GM10248 (cell line): ENCODE results near the gene NDUFB8.

Source experiments
- CTCF ChIA-PET: fragments of 300-600 bp; sonication (Branson Sonifier 250); formaldehyde crosslinking; extraction: SDS; loops from one replicate; lab custom pipeline; 2021; ENCODE audit warnings: antibody characterized with exemption; lab: Yijun Ruan, JAX
- POLR2A ChIA-PET: fragments of 350-650 bp; sonication (Branson Sonifier 250); formaldehyde crosslinking; extraction: SDS; loops from one replicate; lab custom pipeline; 2020; ENCODE audit warnings: antibody characterized with exemption; lab: Yijun Ruan, JAX
- DNase-seq: peaks from one replicate; pipeline ENCODE4 v3.0.0; 2012; ENCODE audit errors: extremely low spot score
- TF ChIP-seq, protein P1 (sequence below): IDR thresholded peaks from 2 replicates; pipeline ENCODE4 v1.5.1; 2012; ENCODE audit warnings: mild to moderate bottlenecking, low read depth; ENCODE audit errors: extremely low read depth, missing control alignments, control extremely low read depth

The NDUFB8 gene

DNA sequence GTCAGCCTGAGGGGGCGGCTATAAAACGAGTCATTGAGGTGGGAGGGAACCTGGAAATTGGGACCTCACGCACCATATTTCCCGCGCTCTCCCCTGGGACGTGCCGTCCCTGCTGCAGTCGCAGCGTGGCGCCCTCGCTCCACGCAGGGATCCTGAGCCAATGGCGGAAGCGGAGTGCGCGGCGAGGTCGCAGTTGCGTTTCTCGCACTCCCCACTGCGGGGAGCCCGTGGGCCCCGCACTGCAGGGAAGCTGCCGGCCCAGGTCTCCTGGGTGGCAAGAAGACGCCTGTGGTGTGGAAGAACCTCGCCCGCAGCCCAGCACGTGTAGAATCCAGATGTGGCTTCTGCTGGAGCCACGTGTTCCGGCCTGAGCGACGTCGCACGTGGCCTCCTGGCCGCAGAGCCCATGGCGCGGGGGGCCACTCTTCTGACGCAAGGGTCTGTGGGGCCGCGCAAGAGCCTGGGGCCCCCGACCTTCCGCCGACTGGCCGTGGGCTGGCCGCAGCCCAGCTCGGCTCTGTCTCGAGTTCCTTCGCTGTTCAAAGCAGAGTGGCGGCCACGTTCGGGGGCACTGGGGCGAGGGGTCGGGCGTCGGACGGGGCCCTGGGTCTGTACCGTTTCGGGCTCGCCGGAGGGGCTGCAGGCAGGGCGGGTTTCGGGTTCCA is 32.5 kb upstream of the NDUFB8 start:
- CTCF ChIA-PET: interaction anchor here (0.7 to 4.7 kb wide), 16 partner anchors 9 to 457 kb away, joined by 3 to 28 read pairs (median 4); no protein-coding TSS in a partner anchor
- POLR2A ChIA-PET: interaction anchor here (0.6 kb wide), 2 partner anchors 36 to 37 kb away, joined by 3 to 7 read pairs; no protein-coding TSS in a partner anchor
- TF ChIP-seq, protein P1, sequence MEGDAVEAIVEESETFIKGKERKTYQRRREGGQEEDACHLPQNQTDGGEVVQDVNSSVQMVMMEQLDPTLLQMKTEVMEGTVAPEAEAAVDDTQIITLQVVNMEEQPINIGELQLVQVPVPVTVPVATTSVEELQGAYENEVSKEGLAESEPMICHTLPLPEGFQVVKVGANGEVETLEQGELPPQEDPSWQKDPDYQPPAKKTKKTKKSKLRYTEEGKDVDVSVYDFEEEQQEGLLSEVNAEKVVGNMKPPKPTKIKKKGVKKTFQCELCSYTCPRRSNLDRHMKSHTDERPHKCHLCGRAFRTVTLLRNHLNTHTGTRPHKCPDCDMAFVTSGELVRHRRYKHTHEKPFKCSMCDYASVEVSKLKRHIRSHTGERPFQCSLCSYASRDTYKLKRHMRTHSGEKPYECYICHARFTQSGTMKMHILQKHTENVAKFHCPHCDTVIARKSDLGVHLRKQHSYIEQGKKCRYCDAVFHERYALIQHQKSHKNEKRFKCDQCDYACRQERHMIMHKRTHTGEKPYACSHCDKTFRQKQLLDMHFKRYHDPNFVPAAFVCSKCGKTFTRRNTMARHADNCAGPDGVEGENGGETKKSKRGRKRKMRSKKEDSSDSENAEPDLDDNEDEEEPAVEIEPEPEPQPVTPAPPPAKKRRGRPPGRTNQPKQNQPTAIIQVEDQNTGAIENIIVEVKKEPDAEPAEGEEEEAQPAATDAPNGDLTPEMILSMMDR: peak; percentile 87
- peak; percentile 84 for DNase-seq

DNA sequence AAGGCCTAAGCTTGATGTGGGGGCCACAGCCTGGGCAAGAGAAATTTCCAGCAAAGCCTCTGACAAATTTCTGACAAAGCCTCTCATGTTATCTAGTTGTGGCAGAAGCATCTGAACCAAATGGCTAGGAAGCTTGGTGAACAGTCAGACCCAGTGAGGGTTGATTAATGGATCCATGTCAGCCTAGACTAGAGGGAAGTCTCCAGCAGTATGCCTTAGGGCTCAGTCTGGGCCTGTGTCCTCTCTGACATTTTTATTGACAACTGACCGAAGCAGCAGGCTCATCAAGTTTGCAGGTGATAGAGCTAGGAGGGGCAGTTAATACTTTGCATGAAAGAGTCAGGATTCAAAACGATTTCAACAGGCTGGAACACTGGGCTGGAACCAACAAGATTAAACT is 31.3 kb upstream of the NDUFB8 start:
- POLR2A ChIA-PET: no interaction called here
- CTCF ChIA-PET: interaction anchor here (0.8 to 4.7 kb wide), 8 partner anchors 16 to 317 kb away, joined by 3 to 28 read pairs (median 5); partner anchors contain the start of gene HIF1AN
- DNase-seq: no peak
- TF ChIP-seq, protein P1: no peak

DNA sequence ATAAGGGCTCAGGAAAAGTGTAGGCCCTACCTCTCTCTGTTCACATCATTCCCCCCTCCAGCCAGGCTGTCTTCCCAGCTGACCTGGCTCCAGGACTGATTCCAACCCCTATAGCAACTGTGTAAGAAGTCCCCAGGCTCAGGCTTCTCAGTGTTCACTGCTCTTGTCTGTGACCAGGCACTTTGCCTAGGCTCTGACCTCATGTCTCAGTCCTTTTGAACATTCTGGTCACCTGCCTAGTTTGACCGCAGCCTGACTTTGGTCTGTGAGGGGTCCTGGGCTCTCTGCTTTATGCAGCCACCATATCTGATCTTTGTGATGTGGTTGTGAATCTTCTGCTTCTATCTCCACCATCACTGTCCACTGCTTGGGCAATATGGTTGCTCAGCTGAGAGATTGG is 30.6 kb upstream of the NDUFB8 start:
- DNase-seq: no peak
- TF ChIP-seq, protein P1: no peak
- CTCF ChIA-PET: interaction anchor here (1.1 to 4.7 kb wide), 6 partner anchors 15 to 318 kb away, joined by 3 to 28 read pairs (median 6); partner anchors contain the start of gene HIF1AN
- POLR2A ChIA-PET: no interaction called here

DNA sequence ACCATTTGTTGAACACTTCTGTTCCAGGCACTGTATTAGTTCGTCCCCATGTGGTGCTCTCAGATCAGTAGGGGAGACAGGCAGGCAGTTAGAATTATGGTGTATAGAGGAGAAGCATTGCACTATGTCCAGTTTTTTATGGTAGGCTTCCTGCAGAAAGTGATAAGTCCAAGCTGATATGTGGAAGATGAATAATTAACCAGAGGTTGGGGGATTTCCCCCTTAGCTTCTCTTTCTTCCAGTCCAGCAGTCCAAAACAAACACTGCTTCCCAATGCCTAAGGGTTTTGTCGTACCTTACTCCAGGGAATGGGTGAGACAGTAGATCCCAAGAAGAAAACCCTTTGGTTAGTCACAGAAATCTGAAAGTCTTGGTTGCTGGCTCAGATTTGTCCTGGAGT is 25.2 kb upstream of the NDUFB8 start:
- ChIA-PET POLR2A (interaction anchor here (0.5 kb wide), 1 partner anchor 182 kb away, joined by 3 read pairs; no protein-coding TSS in a partner anchor), CTCF (interaction anchor here (1.3 to 2.0 kb wide), 4 partner anchors 11 to 587 kb away, joined by 3 to 7 read pairs (median 5); no protein-coding TSS in a partner anchor)
- no peak for DNase-seq
- TF ChIP-seq, protein P1: no peak

DNA sequence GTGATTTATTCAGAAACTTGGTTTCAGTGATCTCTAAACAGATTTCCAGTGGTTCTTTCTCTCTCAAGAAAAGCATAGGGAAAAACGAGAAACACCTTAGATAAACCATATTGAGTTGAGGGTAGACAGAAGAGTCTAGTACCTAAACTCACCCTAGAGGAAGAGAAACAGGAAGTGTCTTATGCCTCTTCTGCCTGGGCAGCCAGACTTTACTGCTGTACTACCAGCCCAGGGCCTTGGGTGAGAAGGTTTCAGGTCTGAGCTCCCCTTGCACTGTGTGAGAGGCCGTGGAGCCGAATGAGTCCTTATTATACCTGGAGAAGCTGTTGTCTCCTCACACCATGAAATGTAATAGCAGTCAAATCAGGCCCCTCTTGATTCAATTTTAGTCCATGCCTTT is 24.3 kb upstream of the NDUFB8 start:
- ChIA-PET CTCF (interaction anchor here (1.1 to 2.0 kb wide), 4 partner anchors 9 to 35 kb away, joined by 3 to 11 read pairs (median 6); no protein-coding TSS in a partner anchor), POLR2A (interaction anchor here (0.5 kb wide), 1 partner anchor 59 kb away, joined by 4 read pairs; no protein-coding TSS in a partner anchor)
- DNase-seq: no peak
- TF ChIP-seq, protein P1: no peak

DNA sequence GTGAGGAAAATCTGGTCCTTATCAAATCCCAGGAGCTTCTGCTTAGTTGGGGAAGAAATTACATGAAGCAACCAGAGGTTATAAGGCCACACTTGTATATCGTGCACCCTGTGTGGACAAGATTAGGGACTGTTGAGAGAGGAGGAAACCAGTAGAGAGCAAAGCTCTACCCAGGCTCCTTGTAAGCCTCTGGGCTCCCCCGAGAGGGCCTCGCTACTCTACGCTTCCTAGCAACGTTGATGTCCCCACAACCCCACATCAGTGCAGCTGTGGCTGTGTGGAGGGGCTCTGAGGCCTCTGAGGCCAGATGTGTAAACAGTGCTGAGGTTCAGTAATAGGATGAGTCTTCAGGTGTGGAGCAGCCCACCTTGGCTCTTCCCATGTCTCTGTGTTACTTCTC is 22.1 kb upstream of the NDUFB8 start:
- TF ChIP-seq, protein P1: no peak
- ChIA-PET POLR2A (no interaction called here), CTCF (interaction anchor here (0.9 to 3.5 kb wide), 4 partner anchors 11 to 214 kb away, joined by 3 to 13 read pairs (median 4); no protein-coding TSS in a partner anchor)
- no peak for DNase-seq
